ENCODE results near the gene ZBP1.

ZBP1 gene

DNA sequence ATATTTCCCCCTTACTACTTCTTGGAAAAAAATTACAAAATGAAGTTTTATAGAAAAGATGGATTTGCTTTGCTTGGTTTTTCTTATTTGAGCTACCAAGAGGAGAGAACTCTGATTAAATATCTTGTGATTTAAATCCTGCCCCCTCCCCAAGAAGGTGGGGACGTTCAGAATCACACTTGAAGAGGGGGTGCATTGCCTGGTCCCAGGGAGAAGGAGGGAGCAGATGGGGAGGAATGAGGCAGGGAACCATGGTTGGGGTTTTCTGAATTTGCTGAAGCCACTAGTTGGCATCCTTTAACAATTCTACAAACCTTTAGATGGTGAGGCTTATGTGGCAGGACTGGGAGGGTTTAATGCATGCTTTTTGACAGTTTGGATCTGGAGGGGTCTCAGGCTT is 53.8 kb downstream of the ZBP1 start:
- no peak overlapping the region for H3K4me2 ChIP-seq (ENCODE audit: insufficient read depth, low read length, poor library complexity, severe bottlenecking)
- no peak overlapping the region for H3K4ac ChIP-seq (ENCODE audit: low read length)
- peaks cover 1% of the 10 kb centered on the region for H3K79me1 ChIP-seq (ENCODE audit: low read depth, low read length)
- no peak overlapping the region for H2BK5ac ChIP-seq (ENCODE audit: low read length)
- no peak overlapping the region for H3K14ac ChIP-seq (ENCODE audit: low read length)
- H2BK15ac ChIP-seq (ENCODE audit: low read length), result no peak overlapping the region
- peaks cover 0 to 3% of the 10 kb centered on the region in 2 donors for H3K4me1 ChIP-seq (ENCODE audit: control insufficient read depth in 2 of 2, insufficient read depth in 1 of 2, low read depth in 1 of 2, low read length in 2 of 2)
- no peaks in the 10 kb centered on the region for H3K9me3 ChIP-seq (replicated peaks in 1 of 2; ENCODE audit: control insufficient read depth in 2 of 2, insufficient read depth in 1 of 2, low read depth in 1 of 2, low read length in 2 of 2)
- no peak overlapping the region for H3K9ac ChIP-seq (ENCODE audit: low read depth, low read length, poor library complexity)
- no peak overlapping the region for H3K18ac ChIP-seq (ENCODE audit: low read length)
- WGBS, 2 donors (ENCODE audit: extremely low coverage in 2 of 2, insufficient read length in 2 of 2, insufficient replicate concordance in 1 of 2), result no CpG with 5 or more reads among the region's 1 CpG
- peaks cover 0 to 40% (median 0%) of the 10 kb centered on the region in 3 experiments for H3K27me3 ChIP-seq (ENCODE audit: control insufficient read depth in 3 of 3, insufficient read depth in 3 of 3, low read depth in 1 of 3, low read length in 3 of 3)
- no peaks in the 10 kb centered on the region for H3K36me3 ChIP-seq (replicated peaks in 1 of 2; ENCODE audit: control insufficient read depth in 2 of 2, insufficient read depth in 2 of 2, low read length in 2 of 2)
- DNase-seq (ENCODE audit: low spot score), result no peak
- H4K91ac ChIP-seq (ENCODE audit: low read depth, low read length, poor library complexity), result no peak overlapping the region
- H3K27ac ChIP-seq (replicated peaks; ENCODE audit: low read length), result no peak overlapping the region
- no peak overlapping the region for H2AK5ac ChIP-seq (ENCODE audit: low read depth, low read length)
- no peak overlapping the region for H3K4me3 ChIP-seq (ENCODE audit: low read length in 2 of 2)
- H2BK120ac ChIP-seq (ENCODE audit: low read depth, low read length), result no peak overlapping the region
- H3K23ac ChIP-seq (ENCODE audit: low read depth, low read length, poor library complexity), result no peak overlapping the region
- H2BK12ac ChIP-seq (ENCODE audit: low read length), result no peak overlapping the region
- no peak overlapping the region for H4K8ac ChIP-seq (ENCODE audit: low read depth, low read length)
- no peak overlapping the region for H2AFZ ChIP-seq (ENCODE audit: low read length)

- H3K4me1 ChIP-seq (ENCODE audit: control insufficient read depth in 2 of 2, insufficient read depth in 1 of 2, low read depth in 1 of 2, low read length in 2 of 2), result no peaks in the 10 kb centered on the region
- no peaks in the 10 kb centered on the region for H3K36me3 ChIP-seq (replicated peaks in 1 of 2; ENCODE audit: control insufficient read depth in 2 of 2, insufficient read depth in 2 of 2, low read length in 2 of 2)
- H3K4me2 ChIP-seq (ENCODE audit: insufficient read depth, low read length, poor library complexity, severe bottlenecking), result no peak overlapping the region
- H2BK15ac ChIP-seq (ENCODE audit: low read length), result no peak overlapping the region
- no peaks in the 10 kb centered on the region for H3K9me3 ChIP-seq (replicated peaks in 1 of 2; ENCODE audit: control insufficient read depth in 2 of 2, insufficient read depth in 1 of 2, low read depth in 1 of 2, low read length in 2 of 2)
- no peak overlapping the region for H3K9ac ChIP-seq (ENCODE audit: low read depth, low read length, poor library complexity)
- no peak overlapping the region for H3K18ac ChIP-seq (ENCODE audit: low read length)
- H2BK12ac ChIP-seq (ENCODE audit: low read length), result no peak overlapping the region
- peaks cover 0 to 46% (median 0%) of the 10 kb centered on the region in 3 experiments for H3K27me3 ChIP-seq (ENCODE audit: control insufficient read depth in 3 of 3, insufficient read depth in 3 of 3, low read depth in 1 of 3, low read length in 3 of 3)
- no peak overlapping the region for H2BK120ac ChIP-seq (ENCODE audit: low read depth, low read length)
- H3K4me3 ChIP-seq (ENCODE audit: low read length in 2 of 2), result no peak overlapping the region
- peaks cover 1% of the 10 kb centered on the region for H3K79me1 ChIP-seq (ENCODE audit: low read depth, low read length)
- H2AFZ ChIP-seq (ENCODE audit: low read length), result no peak overlapping the region
- no peak overlapping the region for H2BK5ac ChIP-seq (ENCODE audit: low read length)
- DNase-seq (ENCODE audit: low spot score), result no peak
- H2AK5ac ChIP-seq (ENCODE audit: low read depth, low read length), result no peak overlapping the region
- no CpG with 5 or more reads among the region's 11 CpGs for WGBS, 2 donors (ENCODE audit: extremely low coverage in 2 of 2, insufficient read length in 2 of 2, insufficient replicate concordance in 1 of 2)
- H3K23ac ChIP-seq (ENCODE audit: low read depth, low read length, poor library complexity), result no peak overlapping the region
- no peak overlapping the region for H3K4ac ChIP-seq (ENCODE audit: low read length)
- H4K91ac ChIP-seq (ENCODE audit: low read depth, low read length, poor library complexity), result no peak overlapping the region
- no peak overlapping the region for H3K14ac ChIP-seq (ENCODE audit: low read length)
- no peak overlapping the region for H3K27ac ChIP-seq (replicated peaks; ENCODE audit: low read length)
- no peak overlapping the region for H4K8ac ChIP-seq (ENCODE audit: low read depth, low read length)
Measured at GRCh38 chr20:57564951-57565642, 55.1 kb downstream of the ZBP1 start.

DNA sequence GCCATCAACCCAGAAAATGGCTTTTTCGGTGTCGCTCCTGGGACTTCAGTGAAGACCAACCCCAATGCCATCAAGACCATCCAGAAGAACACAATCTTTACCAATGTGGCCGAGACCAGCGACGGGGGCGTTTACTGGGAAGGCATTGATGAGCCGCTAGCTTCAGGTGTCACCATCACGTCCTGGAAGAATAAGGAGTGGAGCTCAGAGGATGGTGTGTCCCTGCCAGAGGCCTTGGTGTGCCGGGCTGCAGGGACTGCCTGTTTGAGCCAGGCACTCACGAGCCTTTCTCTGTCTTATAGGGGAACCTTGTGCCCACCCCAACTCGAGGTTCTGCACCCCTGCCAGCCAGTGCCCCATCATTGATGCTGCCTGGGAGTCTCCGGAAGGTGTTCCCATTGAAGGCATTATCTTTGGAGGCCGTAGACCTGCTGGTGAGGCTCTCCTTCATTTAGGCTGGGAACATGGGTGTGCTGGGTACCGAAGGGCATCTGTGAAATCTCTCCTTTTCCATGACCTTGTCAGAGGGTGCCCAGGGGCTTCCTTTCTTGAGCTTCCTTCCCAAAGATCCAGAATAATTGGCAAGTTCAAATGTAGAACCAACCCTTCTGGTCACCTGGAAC is 55.9 kb downstream of the ZBP1 start:
- Histone ChIP-seq H2AFZ (ENCODE audit: low read length) (no peak overlapping the region), H2BK120ac (ENCODE audit: low read depth, low read length) (no peak overlapping the region), H3K27ac (replicated peaks; ENCODE audit: low read length) (no peak overlapping the region), H3K9me3 (replicated peaks in 1 of 2; ENCODE audit: control insufficient read depth in 2 of 2, insufficient read depth in 1 of 2, low read depth in 1 of 2, low read length in 2 of 2) (no peaks in the 10 kb centered on the region), H2BK12ac (ENCODE audit: low read length) (no peak overlapping the region), H3K4me3 (ENCODE audit: low read length in 2 of 2) (no peak overlapping the region), H3K18ac (ENCODE audit: low read length) (peak overlapping the region; percentile 18), H3K9ac (ENCODE audit: low read depth, low read length, poor library complexity) (no peak overlapping the region), H4K91ac (ENCODE audit: low read depth, low read length, poor library complexity) (no peak overlapping the region), H3K23ac (ENCODE audit: low read depth, low read length, poor library complexity) (peak overlapping the region; percentile 38), H3K4me1 (ENCODE audit: control insufficient read depth in 2 of 2, insufficient read depth in 1 of 2, low read depth in 1 of 2, low read length in 2 of 2) (no peaks in the 10 kb centered on the region), H4K8ac (ENCODE audit: low read depth, low read length) (no peak overlapping the region), H3K79me1 (ENCODE audit: low read depth, low read length) (peaks cover 1% of the 10 kb centered on the region), H3K14ac (ENCODE audit: low read length) (no peak overlapping the region), H3K4me2 (ENCODE audit: insufficient read depth, low read length, poor library complexity, severe bottlenecking) (no peak overlapping the region), H2BK5ac (ENCODE audit: low read length) (no peak overlapping the region), H2BK15ac (ENCODE audit: low read length) (no peak overlapping the region), H3K36me3 (replicated peaks in 1 of 2; ENCODE audit: control insufficient read depth in 2 of 2, insufficient read depth in 2 of 2, low read length in 2 of 2) (no peaks in the 10 kb centered on the region), H2AK5ac (ENCODE audit: low read depth, low read length) (no peak overlapping the region), H3K27me3 (ENCODE audit: control insufficient read depth in 3 of 3, insufficient read depth in 3 of 3, low read depth in 1 of 3, low read length in 3 of 3) (peaks cover 0 to 39% (median 0%) of the 10 kb centered on the region in 3 experiments), H3K4ac (ENCODE audit: low read length) (no peak overlapping the region)
- DNase-seq (ENCODE audit: low spot score), result no peak
- no CpG with 5 or more reads among the region's 14 CpGs for WGBS, 2 donors (ENCODE audit: extremely low coverage in 2 of 2, insufficient read length in 2 of 2, insufficient replicate concordance in 1 of 2)

- Histone ChIP-seq H3K4me1 (ENCODE audit: control insufficient read depth in 2 of 2, insufficient read depth in 1 of 2, low read depth in 1 of 2, low read length in 2 of 2) (no peaks in the 10 kb centered on the region), H3K23ac (ENCODE audit: low read depth, low read length, poor library complexity) (no peak overlapping the region), H2BK15ac (ENCODE audit: low read length) (no peak overlapping the region), H2BK12ac (ENCODE audit: low read length) (no peak overlapping the region), H2BK120ac (ENCODE audit: low read depth, low read length) (no peak overlapping the region), H3K4me2 (ENCODE audit: insufficient read depth, low read length, poor library complexity, severe bottlenecking) (no peak overlapping the region), H3K36me3 (replicated peaks in 1 of 2; ENCODE audit: control insufficient read depth in 2 of 2, insufficient read depth in 2 of 2, low read length in 2 of 2) (no peaks in the 10 kb centered on the region), H3K18ac (ENCODE audit: low read length) (no peak overlapping the region), H3K4ac (ENCODE audit: low read length) (no peak overlapping the region), H2AK5ac (ENCODE audit: low read depth, low read length) (no peak overlapping the region), H4K8ac (ENCODE audit: low read depth, low read length) (no peak overlapping the region), H3K79me1 (ENCODE audit: low read depth, low read length) (peaks cover 1% of the 10 kb centered on the region), H3K27ac (replicated peaks; ENCODE audit: low read length) (no peak overlapping the region), H2AFZ (ENCODE audit: low read length) (no peak overlapping the region), H3K14ac (ENCODE audit: low read length) (no peak overlapping the region), H2BK5ac (ENCODE audit: low read length) (no peak overlapping the region), H3K9ac (ENCODE audit: low read depth, low read length, poor library complexity) (no peak overlapping the region), H3K27me3 (ENCODE audit: control insufficient read depth in 3 of 3, insufficient read depth in 3 of 3, low read depth in 1 of 3, low read length in 3 of 3) (peaks cover 0 to 42% (median 0%) of the 10 kb centered on the region in 3 experiments), H4K91ac (ENCODE audit: low read depth, low read length, poor library complexity) (no peak overlapping the region), H3K9me3 (replicated peaks in 1 of 2; ENCODE audit: control insufficient read depth in 2 of 2, insufficient read depth in 1 of 2, low read depth in 1 of 2, low read length in 2 of 2) (no peaks in the 10 kb centered on the region), H3K4me3 (ENCODE audit: low read length in 2 of 2) (no peak overlapping the region)
- no CpG with 5 or more reads among the region's 12 CpGs for WGBS, 2 donors (ENCODE audit: extremely low coverage in 2 of 2, insufficient read length in 2 of 2, insufficient replicate concordance in 1 of 2)
- DNase-seq (ENCODE audit: low spot score), result no peak
Measured at GRCh38 chr20:57563522-57563921, 56.7 kb downstream of the ZBP1 start.

Data from neuronal stem cell (in vitro differentiated cells).